ENCODE results near the gene WFDC5.

WFDC5 gene

GRCh38 chr20:45083127-45083526 is 31.8 kb downstream of the WFDC5 start:
- no peak for DNase-seq (ENCODE audit: low read depth in 2 of 2)
- TF ChIP-seq CTCF (IDR thresholded peaks at IDR 0.05; ENCODE audit: low read depth, low read length): no peak
- H3K4me3 ChIP-seq (replicated peaks in 1 of 2; ENCODE audit: low read depth in 2 of 2, low read length in 2 of 2): no peak overlapping the region

- H3K4me3 ChIP-seq (replicated peaks in 1 of 2; ENCODE audit: low read depth in 2 of 2, low read length in 2 of 2): no peak overlapping the region
- no peak for TF ChIP-seq CTCF (IDR thresholded peaks at IDR 0.05; ENCODE audit: low read depth, low read length)
- no peak for DNase-seq (ENCODE audit: low read depth in 2 of 2)
Observed at GRCh38 chr20:45082468-45082867, 32.5 kb downstream of the WFDC5 start.

- TF ChIP-seq CTCF (IDR thresholded peaks at IDR 0.05; ENCODE audit: low read depth, low read length): peak; percentile 45
- no peak overlapping the region for H3K4me3 ChIP-seq (replicated peaks in 1 of 2; ENCODE audit: low read depth in 2 of 2, low read length in 2 of 2)
- peak in 1 of 2 donors; percentile 27 for DNase-seq (ENCODE audit: low read depth in 2 of 2)
Observed at GRCh38 chr20:45080867-45081624, 33.9 kb downstream of the WFDC5 start.

GRCh38 chr20:45077559-45077958 is 37.4 kb downstream of the WFDC5 start:
- H3K4me3 ChIP-seq (replicated peaks in 1 of 2; ENCODE audit: low read depth in 2 of 2, low read length in 2 of 2): no peak overlapping the region
- TF ChIP-seq CTCF (IDR thresholded peaks at IDR 0.05; ENCODE audit: low read depth, low read length): no peak
- no peak for DNase-seq (ENCODE audit: low read depth in 2 of 2)

GRCh38 chr20:45073221-45073620 is 41.8 kb downstream of the WFDC5 start:
- DNase-seq (ENCODE audit: low read depth in 2 of 2): no peak
- no peak for TF ChIP-seq CTCF (IDR thresholded peaks at IDR 0.05; ENCODE audit: low read depth, low read length)
- no peak overlapping the region for H3K4me3 ChIP-seq (replicated peaks in 1 of 2; ENCODE audit: low read depth in 2 of 2, low read length in 2 of 2)

- TF ChIP-seq CTCF (IDR thresholded peaks at IDR 0.05; ENCODE audit: low read depth, low read length): no peak
- H3K4me3 ChIP-seq (replicated peaks in 1 of 2; ENCODE audit: low read depth in 2 of 2, low read length in 2 of 2): no peak overlapping the region
- DNase-seq (ENCODE audit: low read depth in 2 of 2): no peak
Observed at GRCh38 chr20:45072066-45072465, 42.9 kb downstream of the WFDC5 start.

All from cardiac fibroblast (primary cell).